Breast epithelium (tissue), 4 donors: ENCODE data around the gene NAB1. TPM values are rescaled to one million over a fixed set of nuclear protein-coding genes. Genes with fewer than 3 reads are reported as not detected.
A peak's percentile ranks its signal among the peaks of the same experiment; 100 is the strongest.

ENCODE experiments used
- DNase-seq, 2 donors: peaks; one replicate each; pipeline ENCODE4 v3.0.0-alpha.2; 2019; ENCODE audit warnings: low spot score in 2 of 2
- H3K27ac ChIP-seq, 2 donors: fragments of 200-600 bp; sonication (generic) in 1 of 2; one replicate each; pipeline ENCODE4 v1.5.1; 2016 to 2019; ENCODE audit warnings: mild to moderate bottlenecking in 1 of 2
- H3K27me3 ChIP-seq, 2 donors: fragments of 200-600 bp; sonication (generic) in 1 of 2; one replicate each; pipeline versions ENCODE4 v1.5.1 to v1.6.0; 2017 to 2019; ENCODE audit warnings: control low read depth in 1 of 2, mild to moderate bottlenecking in 1 of 2
- H3K36me3 ChIP-seq: fragments of 200-600 bp; one replicate; pipeline ENCODE4 v1.5.1; 2019
- H3K4me1 ChIP-seq, 2 donors: fragments of 200-600 bp; sonication (generic); one replicate each; pipeline ENCODE4 v1.5.1; 2016 to 2019; ENCODE audit warnings: control low read depth in 1 of 2
- H3K4me3 ChIP-seq, 3 donors: fragments of 200-600 bp; sonication (generic); 1 replicate in 2 of 3; 2 replicates in 1 of 3; pipeline ENCODE4 v1.5.1; 2016 to 2019; ENCODE audit warnings: mild to moderate bottlenecking in 3 of 3, moderate library complexity in 2 of 3
- H3K9me3 ChIP-seq, 2 donors: fragments of 200-600 bp; sonication (generic) in 1 of 2; one replicate each; pipeline ENCODE4 v1.5.1; 2016 to 2019; ENCODE audit warnings: control low read depth in 1 of 2
- POLR2A ChIP-seq: fragments of 450-650 bp; IDR thresholded peaks from one replicate; pipeline ENCODE4 v1.6.1; 2016; ENCODE audit warnings: antibody characterized with exemption, mild to moderate bottlenecking, moderate library complexity
- POLR2AphosphoS5 ChIP-seq, 3 donors: sonication (generic); formaldehyde crosslinking; IDR thresholded peaks; one replicate each; pipeline ENCODE4 v1.6.1; 2017; ENCODE audit warnings: antibody characterized with exemption in 3 of 3
- intact Hi-C: fragments of 100-400 bp; cut with DNase I; formaldehyde crosslinking; loops from one replicate; pipeline ENCODE4 v1.15.1; 2023; ENCODE audit warnings: low total_unique reads
- total RNA-seq, 3 donors: library from RNA; depleted of rRNA; stranded (reverse); fragments of >200 nt; gene quantifications; one replicate each; pipeline ENCODE4 v1.1.0, GENCODE V29; 2016
- TF ChIP-seq, protein P1 (sequence below), 3 donors: fragments of 450-650 bp; IDR thresholded peaks; one replicate each; pipeline ENCODE4 v1.5.1; 2016 to 2017; ENCODE audit warnings: antibody characterized with exemption in 3 of 3, mild to moderate bottlenecking in 3 of 3, moderate library complexity in 3 of 3

NAB1 gene
- total RNA-seq, 3 donors from 2014 or later, result 40.2 to 76.2 (median 71.8) TPM

GRCh38 chr2:190628591-190629319, 20.1 kb upstream of the NAB1 start:
- Histone ChIP-seq H3K27ac (peak overlapping the region; percentile 66 to 84), H3K36me3 (no peaks in the 10 kb centered on the region), H3K9me3 (no peaks in the 10 kb centered on the region), H3K4me3 (peak overlapping the region in 2 of 3 donors; percentile 41 to 68), H3K27me3 (no peaks in the 10 kb centered on the region), H3K4me1 (no peaks in the 10 kb centered on the region)
- DNase-seq, result no peak
- TF ChIP-seq POLR2A (no peak), POLR2AphosphoS5 (IDR thresholded peaks at IDR 0.05) (no peak)
- TF ChIP-seq, protein P1, sequence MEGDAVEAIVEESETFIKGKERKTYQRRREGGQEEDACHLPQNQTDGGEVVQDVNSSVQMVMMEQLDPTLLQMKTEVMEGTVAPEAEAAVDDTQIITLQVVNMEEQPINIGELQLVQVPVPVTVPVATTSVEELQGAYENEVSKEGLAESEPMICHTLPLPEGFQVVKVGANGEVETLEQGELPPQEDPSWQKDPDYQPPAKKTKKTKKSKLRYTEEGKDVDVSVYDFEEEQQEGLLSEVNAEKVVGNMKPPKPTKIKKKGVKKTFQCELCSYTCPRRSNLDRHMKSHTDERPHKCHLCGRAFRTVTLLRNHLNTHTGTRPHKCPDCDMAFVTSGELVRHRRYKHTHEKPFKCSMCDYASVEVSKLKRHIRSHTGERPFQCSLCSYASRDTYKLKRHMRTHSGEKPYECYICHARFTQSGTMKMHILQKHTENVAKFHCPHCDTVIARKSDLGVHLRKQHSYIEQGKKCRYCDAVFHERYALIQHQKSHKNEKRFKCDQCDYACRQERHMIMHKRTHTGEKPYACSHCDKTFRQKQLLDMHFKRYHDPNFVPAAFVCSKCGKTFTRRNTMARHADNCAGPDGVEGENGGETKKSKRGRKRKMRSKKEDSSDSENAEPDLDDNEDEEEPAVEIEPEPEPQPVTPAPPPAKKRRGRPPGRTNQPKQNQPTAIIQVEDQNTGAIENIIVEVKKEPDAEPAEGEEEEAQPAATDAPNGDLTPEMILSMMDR (IDR thresholded peaks at IDR 0.05), result no peak
- intact Hi-C loops, result no loop called here

DNA sequence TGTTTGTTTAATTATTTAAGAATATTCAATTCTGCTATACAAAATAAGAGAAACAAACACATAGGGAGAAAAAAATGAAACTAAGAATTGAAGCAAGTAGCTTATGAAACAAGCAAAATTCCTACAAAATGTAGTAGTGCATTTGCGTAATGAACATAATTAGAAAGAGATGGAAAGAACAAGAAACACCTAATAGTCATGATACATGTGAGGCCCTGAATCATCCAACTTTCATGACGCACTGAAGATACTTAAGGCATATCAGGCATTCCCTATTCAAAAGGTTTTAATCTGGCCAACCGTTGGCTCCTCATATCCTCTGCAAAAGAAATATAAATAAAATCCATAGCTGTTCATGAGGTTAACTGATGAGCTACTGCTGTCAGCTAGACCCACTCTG, 14.5 kb upstream of the NAB1 start:
- Histone ChIP-seq H3K27me3 (no peaks in the 10 kb centered on the region), H3K27ac (peak overlapping the region; percentile 56 to 71), H3K36me3 (no peaks in the 10 kb centered on the region), H3K4me1 (no peaks in the 10 kb centered on the region), H3K4me3 (no peak overlapping the region), H3K9me3 (no peaks in the 10 kb centered on the region)
- no peak for DNase-seq
- TF ChIP-seq, protein P1 (IDR thresholded peaks at IDR 0.05), result no peak
- TF ChIP-seq POLR2AphosphoS5 (IDR thresholded peaks at IDR 0.05), result no peak
- no peak for TF ChIP-seq POLR2A
- intact Hi-C loops, result no loop called here

DNA sequence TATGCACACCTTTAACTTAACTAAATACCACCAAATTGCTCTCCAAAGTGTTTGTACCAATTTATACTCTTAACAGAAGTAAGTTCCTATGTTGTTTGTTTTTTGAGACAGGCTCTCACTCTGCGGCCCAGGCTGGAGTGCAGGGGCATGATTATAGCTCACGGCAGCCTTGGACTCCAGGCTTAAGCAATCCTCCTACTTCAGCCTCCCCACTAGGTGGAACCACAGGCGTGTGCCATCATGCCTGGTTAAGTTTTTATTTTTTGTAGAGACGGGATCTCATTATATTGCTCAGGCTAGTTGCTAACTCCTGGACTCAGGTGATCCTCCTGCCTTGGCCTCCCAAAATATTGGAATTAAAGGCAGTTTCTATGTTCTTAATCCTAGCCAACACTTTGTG, 13.1 kb upstream of the NAB1 start:
- no peak overlapping the region for H3K4me3 ChIP-seq
- no peaks in the 10 kb centered on the region for H3K4me1 ChIP-seq
- no peaks in the 10 kb centered on the region for H3K36me3 ChIP-seq
- intact Hi-C loops, result no loop called here
- TF ChIP-seq POLR2AphosphoS5 (IDR thresholded peaks at IDR 0.05) (no peak), POLR2A (no peak)
- TF ChIP-seq, protein P1 (IDR thresholded peaks at IDR 0.05), result no peak
- H3K9me3 ChIP-seq, result no peaks in the 10 kb centered on the region
- no peak for DNase-seq
- peak overlapping the region; percentile 71 to 78 for H3K27ac ChIP-seq
- no peaks in the 10 kb centered on the region for H3K27me3 ChIP-seq

- Histone ChIP-seq H3K27me3 (no peaks in the 10 kb centered on the region), H3K27ac (peak overlapping the region; percentile 78 to 90), H3K4me3 (no peak overlapping the region), H3K36me3 (no peaks in the 10 kb centered on the region), H3K4me1 (no peaks in the 10 kb centered on the region), H3K9me3 (no peaks in the 10 kb centered on the region)
- no peak for DNase-seq
- intact Hi-C loops, result no loop called here
- TF ChIP-seq, protein P1 (IDR thresholded peaks at IDR 0.05), result no peak
- TF ChIP-seq POLR2AphosphoS5 (IDR thresholded peaks at IDR 0.05) (no peak), POLR2A (no peak)
These were observed 12.5 kb upstream of the NAB1 start for GRCh38 chr2:190636361-190636760.

GRCh38 chr2:190637281-190637734, 11.6 kb upstream of the NAB1 start:
- H3K36me3 ChIP-seq, result no peaks in the 10 kb centered on the region
- H3K27ac ChIP-seq, result peak overlapping the region; percentile 78 to 90
- H3K4me1 ChIP-seq, result no peaks in the 10 kb centered on the region
- no peaks in the 10 kb centered on the region for H3K27me3 ChIP-seq
- no peak for TF ChIP-seq POLR2A
- intact Hi-C loops, result no loop called here
- H3K4me3 ChIP-seq, result no peak overlapping the region
- DNase-seq, result no peak
- H3K9me3 ChIP-seq, result no peaks in the 10 kb centered on the region
